Stomach (tissue), 9 donors: Measurements from ENCODE around the gene ARFGAP1. TPM values are rescaled to one million over a fixed set of nuclear protein-coding genes. Genes with fewer than 3 reads are reported as not detected.

Source experiments
- DNase-seq, 2 donors: peaks; one replicate each; pipeline versions ENCODE4 v3.0.0 to v3.0.0-alpha.2; 2013 to 2019
- H3K27ac ChIP-seq, 5 donors: fragments of 200-600 bp in 4 of 5; sonication (generic) in 4 of 5; one replicate each; pipeline ENCODE4 v1.5.1; 2013 to 2019; ENCODE audit warnings: mild to moderate bottlenecking in 1 of 5, moderate library complexity in 1 of 5
- H3K27me3 ChIP-seq, 3 donors: fragments of 200-600 bp; sonication (generic); one replicate each; pipeline ENCODE4 v1.5.1; 2017 to 2019; ENCODE audit warnings: mixed run types in 1 of 3
- H3K36me3 ChIP-seq, 4 donors: fragments of 200-600 bp; sonication (generic); 1 replicate in 3 of 4; 2 replicates in 1 of 4; pipeline ENCODE4 v1.5.1; 2016 to 2019
- H3K4me1 ChIP-seq, 4 donors: fragments of 200-600 bp; sonication (generic); one replicate each; pipeline ENCODE4 v1.5.1; 2016 to 2019
- H3K4me3 ChIP-seq, 4 donors: fragments of 200-600 bp; sonication (generic) in 3 of 4; one replicate each; pipeline ENCODE4 v1.5.1; 2016 to 2019; ENCODE audit warnings: mild to moderate bottlenecking in 1 of 4
- H3K9me3 ChIP-seq, 4 donors: fragments of 200-600 bp; sonication (generic); one replicate each; pipeline ENCODE4 v1.5.1; 2016 to 2019
- CTCF ChIP-seq, 7 experiments: fragments of 450-650 bp in 4 of 7; fragments of 200-600 bp in 3 of 7; sonication (generic) in 3 of 7; IDR thresholded peaks; one replicate each; pipeline ENCODE4 v1.5.1; 2016 to 2019; ENCODE audit warnings: antibody characterized with exemption in 7 of 7, control low read depth in 2 of 7, mild to moderate bottlenecking in 1 of 7
- EP300 ChIP-seq: sonication (generic); formaldehyde crosslinking; IDR thresholded peaks from one replicate; pipeline ENCODE4 v1.6.1; 2017; ENCODE audit warnings: antibody characterized with exemption
- POLR2A ChIP-seq, 4 donors: fragments of 450-650 bp; IDR thresholded peaks; one replicate each; pipeline ENCODE4 v1.6.1; 2016; ENCODE audit warnings: antibody characterized with exemption in 4 of 4, control low read depth in 2 of 4, mild to moderate bottlenecking in 1 of 4, moderate library complexity in 1 of 4
- POLR2AphosphoS5 ChIP-seq, 3 donors: sonication (generic); formaldehyde crosslinking; IDR thresholded peaks; one replicate each; pipeline ENCODE4 v1.6.1; 2016; ENCODE audit warnings: antibody characterized with exemption in 3 of 3
- WGBS, 5 donors: extraction: QIAGEN DNeasy Blood & Tissue Kit in 3 of 5; methylation state at CpG; one replicate each; pipeline versions ENCODE4 v1.1.5 to v1.1.7; 2013 to 2018; 5-methylcytosine and 5-hydroxymethylcytosine counted together
- intact Hi-C: fragments of 100-400 bp; cut with DNase I; formaldehyde crosslinking; loops from one replicate; pipeline ENCODE4 v1.15.1; 2023; ENCODE audit warnings: low total_unique reads
- polyA plus RNA-seq, 3 donors: library from polyadenylated mRNA; stranded (reverse); fragments of 200-250 nt; gene quantifications; one replicate each; pipeline ENCODE4 v1.2.3, GENCODE V29; 2013
- total RNA-seq, 5 donors: library from RNA; depleted of rRNA; stranded (reverse); fragments of >200 nt; gene quantifications; one replicate each; pipeline versions ENCODE4 v1.1.0 to v1.2.3, GENCODE V29; 2014 to 2016
- donor health status: healthy with polysubstance abuse.
- donor health status: Bipolar disorder and iron deficiency.
- donor health status: healthy.

ARFGAP1 gene
- total and polyA plus RNA-seq, 8 donors: 51.3 to 146 (median 59.4) TPM

- Histone ChIP-seq H3K4me3 (no peak overlapping the region), H3K4me1 (peaks cover 18 to 25% (median 22%) of the 10 kb centered on the region in 4 donors), H3K9me3 (no peaks in the 10 kb centered on the region), H3K27ac (no peak overlapping the region), H3K27me3 (no peaks in the 10 kb centered on the region), H3K36me3 (peaks cover 52 to 76% (median 73%) of the 10 kb centered on the region in 4 donors)
- TF ChIP-seq POLR2AphosphoS5 (IDR thresholded peaks at IDR 0.05) (no peak), EP300 (no peak), CTCF (IDR thresholded peaks at IDR 0.05) (no peak), POLR2A (IDR thresholded peaks at IDR 0.05) (no peak)
- DNase-seq: no peak
- 94 to 96% (median 95%) methylated on average over 16 to 30 of the region's 30 CpGs for WGBS, 5 donors
- intact Hi-C loops: no loop called here
Observed at GRCh38 chr20:63277466-63278272, 5.1 kb downstream of the ARFGAP1 start.

GRCh38 chr20:63278661-63279060, 6.0 kb downstream of the ARFGAP1 start:
- intact Hi-C loops: no loop called here
- no peak overlapping the region for H3K27ac ChIP-seq
- no peaks in the 10 kb centered on the region for H3K9me3 ChIP-seq
- H3K4me3 ChIP-seq: no peak overlapping the region
- H3K4me1 ChIP-seq: peaks cover 12 to 19% (median 15%) of the 10 kb centered on the region in 4 donors
- H3K36me3 ChIP-seq: peaks cover 62 to 86% (median 83%) of the 10 kb centered on the region in 4 donors
- no peaks in the 10 kb centered on the region for H3K27me3 ChIP-seq
- 81 to 86% (median 84%) methylated on average over 17 of the region's 17 CpGs for WGBS, 5 donors
- TF ChIP-seq POLR2AphosphoS5 (IDR thresholded peaks at IDR 0.05) (no peak), CTCF (IDR thresholded peaks at IDR 0.05) (no peak), EP300 (no peak), POLR2A (IDR thresholded peaks at IDR 0.05) (no peak)
- no peak for DNase-seq

- H3K9me3 ChIP-seq: no peaks in the 10 kb centered on the region
- H3K36me3 ChIP-seq: peaks cover 74 to 98% (median 96%) of the 10 kb centered on the region in 4 donors
- no peak for DNase-seq
- peaks cover 0 to 7% (median 3%) of the 10 kb centered on the region in 4 donors for H3K4me1 ChIP-seq
- H3K27me3 ChIP-seq: no peaks in the 10 kb centered on the region
- no peak overlapping the region for H3K27ac ChIP-seq
- intact Hi-C loops: no loop called here
- TF ChIP-seq CTCF (IDR thresholded peaks at IDR 0.05) (no peak), EP300 (no peak), POLR2AphosphoS5 (IDR thresholded peaks at IDR 0.05) (no peak), POLR2A (IDR thresholded peaks at IDR 0.05) (no peak)
- WGBS, 5 donors: 90 to 95% (median 94%) methylated on average over 15 of the region's 15 CpGs
- no peak overlapping the region for H3K4me3 ChIP-seq
Observed at GRCh38 chr20:63279931-63280330, 7.3 kb downstream of the ARFGAP1 start.

GRCh38 chr20:63280371-63280770, 7.8 kb downstream of the ARFGAP1 start:
- no peak for DNase-seq
- WGBS, 5 donors: 96 to 98% (median 97%) methylated on average over 6 of the region's 6 CpGs
- peaks cover 78 to 100% (median 100%) of the 10 kb centered on the region in 4 donors for H3K36me3 ChIP-seq
- H3K4me1 ChIP-seq: peaks cover 0 to 2% (median 0%) of the 10 kb centered on the region in 4 donors
- H3K9me3 ChIP-seq: no peaks in the 10 kb centered on the region
- no peaks in the 10 kb centered on the region for H3K27me3 ChIP-seq
- H3K27ac ChIP-seq: no peak overlapping the region
- H3K4me3 ChIP-seq: no peak overlapping the region
- intact Hi-C loops: no loop called here
- no peak for TF ChIP-seq CTCF (IDR thresholded peaks at IDR 0.05)
